A673 (cell line): ENCODE data around the gene ST6GALNAC4.

Experiments used
- CTCF ChIP-seq: fragments of 300-800, 200-600 bp; sonication (generic); conservative IDR thresholded peaks from 2 replicates; pipeline ENCODE4 v1.5.1; 2017; ENCODE audit warnings: low read depth, mild to moderate bottlenecking, antibody characterized with exemption, low read length, moderate library complexity, mixed read lengths
- EZH2 ChIP-seq: fragments of 200-600 bp; sonication (generic); IDR thresholded peaks from 2 replicates; pipeline ENCODE4 v1.6.1; 2017; ENCODE audit warnings: borderline replicate concordance, low read depth, mild to moderate bottlenecking, mixed read lengths, antibody characterized with exemption, low read length; ENCODE audit not compliant: poor library complexity, severe bottlenecking

GRCh38 chr9:127912296-127912695 lies 4.5 kb downstream of the ST6GALNAC4 start:
- no peak for TF ChIP-seq CTCF
- TF ChIP-seq EZH2, result no peak
